HG02840 (cell line): ENCODE results near the gene HMCN2.

Experiments used
- ATAC-seq: cut with Tn5 transposase; IDR thresholded peaks from one replicate; pipeline ENCODE4 v1.9.1; 2021; ENCODE audit warnings: mild to moderate bottlenecking, moderate library complexity, moderate number of reproducible peaks; ENCODE audit not compliant: unreplicated experiment, low FRiP score

Gene HMCN2

GRCh38 chr9:130476151-130476730, 210.7 kb downstream of the HMCN2 start:
- no peak for ATAC-seq

- ATAC-seq: no peak
Measured at GRCh38 chr9:130477564-130477963, 212.0 kb downstream of the HMCN2 start.

GRCh38 chr9:130478152-130478551, 212.6 kb downstream of the HMCN2 start:
- no peak for ATAC-seq

GRCh38 chr9:130478736-130479575, 213.4 kb downstream of the HMCN2 start:
- ATAC-seq: no peak

GRCh38 chr9:130479587-130479986, 214.0 kb downstream of the HMCN2 start:
- no peak for ATAC-seq

- no peak for ATAC-seq
Measured at GRCh38 chr9:130480673-130481072, 215.1 kb downstream of the HMCN2 start.

GRCh38 chr9:130482463-130482862, 216.9 kb downstream of the HMCN2 start:
- ATAC-seq: no peak

GRCh38 chr9:130483371-130483971, 217.9 kb downstream of the HMCN2 start:
- ATAC-seq: no peak
